ELR (cell line): ENCODE data around the gene SND1.

Experiments
- DNase-seq: peaks from one replicate; pipeline ENCODE4 v3.0.0-alpha.2; 2015; ENCODE audit warnings: low read depth

The SND1 gene

DNA sequence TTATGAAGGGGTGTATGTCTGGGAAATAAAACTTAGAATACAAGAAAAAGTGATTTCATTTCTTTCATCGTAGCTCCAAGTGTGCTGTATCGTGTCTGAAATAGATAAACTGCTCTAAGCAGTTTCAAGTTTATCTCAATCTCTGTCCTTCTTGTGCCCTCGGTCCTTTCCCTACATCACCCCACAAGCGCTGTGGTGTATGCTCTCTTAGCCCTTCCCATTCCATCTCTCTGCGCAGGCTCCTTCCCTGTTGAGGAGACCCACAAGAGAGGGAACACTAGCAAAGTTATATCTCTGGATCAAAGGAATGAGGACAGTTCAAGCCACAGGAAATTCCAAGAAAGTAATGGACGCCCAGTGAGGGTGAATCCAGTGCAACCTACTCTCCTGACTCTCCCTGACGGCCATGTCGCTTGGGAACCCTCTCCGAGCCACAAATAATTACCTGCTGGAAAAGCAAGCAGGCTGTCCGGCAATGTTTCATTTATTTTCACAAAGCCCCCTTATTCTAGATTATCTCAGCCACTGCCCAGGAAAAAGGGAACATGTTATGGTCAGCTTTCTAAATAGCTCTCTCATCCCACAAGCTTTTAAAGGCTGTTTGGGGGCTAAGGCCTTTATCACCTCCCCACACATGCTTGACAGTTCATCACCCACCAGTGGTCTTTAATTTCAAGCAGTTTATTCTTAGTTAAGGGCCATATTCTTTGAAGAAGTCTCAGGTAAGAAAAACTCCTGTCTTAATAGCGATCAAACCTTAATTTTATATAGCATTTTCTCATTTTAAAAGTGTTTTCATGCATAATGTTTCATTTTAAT, 344.5 kb downstream of the SND1 start:
- no peak for DNase-seq

DNA sequence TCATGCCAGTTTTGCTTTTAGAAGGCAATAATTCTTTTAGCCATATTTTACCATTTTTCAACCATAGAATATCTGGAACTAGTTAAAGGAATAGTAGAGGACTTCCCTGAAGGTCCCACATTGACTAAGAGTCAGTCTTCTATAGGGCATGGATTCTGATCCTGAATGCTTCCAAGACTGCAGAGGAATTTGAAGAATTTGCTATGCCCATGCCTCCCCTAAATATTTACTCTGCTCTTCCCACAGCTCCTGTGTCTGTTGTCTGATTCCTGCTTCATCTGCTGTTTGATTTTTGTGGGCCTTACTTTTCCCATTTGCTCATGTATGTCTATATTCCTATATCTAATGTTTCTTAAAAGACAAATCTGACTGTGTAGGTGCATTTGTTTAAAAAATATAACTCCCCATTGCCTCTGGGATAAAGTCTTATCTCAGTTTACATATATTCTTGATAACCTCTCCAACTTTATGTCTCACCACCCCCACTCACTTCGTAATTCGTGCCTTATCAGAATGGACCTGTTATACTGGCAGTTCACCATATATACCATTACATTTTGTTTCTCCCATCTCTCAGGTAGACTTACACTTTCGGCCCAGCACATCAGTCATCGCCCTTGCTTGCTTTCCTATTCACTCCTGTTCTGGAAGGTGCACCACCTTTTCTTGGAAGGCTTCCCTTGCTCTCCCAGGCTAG, 345.4 kb downstream of the SND1 start:
- no peak for DNase-seq

DNA sequence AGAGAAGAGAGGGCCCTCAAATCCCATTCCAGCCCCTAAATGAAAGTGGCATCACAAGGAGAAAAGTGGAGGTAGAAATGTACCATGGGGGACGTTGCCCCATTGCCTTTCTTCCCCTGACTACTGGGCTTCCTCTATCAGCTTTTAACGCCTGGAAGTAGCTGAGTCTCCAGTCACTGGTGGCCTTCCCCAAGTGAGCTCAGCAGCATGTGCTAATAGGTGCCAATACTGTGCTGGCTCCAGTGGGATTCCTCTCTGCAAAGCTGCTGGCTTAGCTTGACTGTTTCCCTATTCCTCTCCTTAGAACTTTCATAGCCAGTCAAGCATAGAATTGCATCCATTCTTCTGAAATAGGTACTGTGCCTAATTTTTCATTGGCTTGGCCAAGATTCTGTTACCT, 346.7 kb downstream of the SND1 start:
- DNase-seq = no peak

DNA sequence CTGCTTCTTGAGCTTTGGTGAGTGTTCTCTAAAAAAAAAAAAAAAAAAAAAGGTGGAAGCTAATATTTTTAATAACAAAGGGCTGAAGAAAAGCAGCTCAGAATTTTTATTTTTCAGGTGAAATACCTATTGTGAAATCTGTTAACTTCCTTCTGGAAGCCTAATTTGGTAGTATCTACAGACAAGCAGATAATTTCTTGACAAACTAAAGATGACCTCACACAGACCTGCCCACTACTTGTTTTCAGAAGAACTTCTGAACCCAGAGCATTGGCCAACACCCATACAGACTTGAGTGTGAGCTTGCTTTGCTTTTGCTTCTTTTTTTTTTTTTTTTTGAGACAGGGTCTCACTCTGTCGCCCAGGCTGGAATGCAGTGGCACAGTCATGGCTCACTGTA, 348.1 kb downstream of the SND1 start:
- no peak for DNase-seq

DNA sequence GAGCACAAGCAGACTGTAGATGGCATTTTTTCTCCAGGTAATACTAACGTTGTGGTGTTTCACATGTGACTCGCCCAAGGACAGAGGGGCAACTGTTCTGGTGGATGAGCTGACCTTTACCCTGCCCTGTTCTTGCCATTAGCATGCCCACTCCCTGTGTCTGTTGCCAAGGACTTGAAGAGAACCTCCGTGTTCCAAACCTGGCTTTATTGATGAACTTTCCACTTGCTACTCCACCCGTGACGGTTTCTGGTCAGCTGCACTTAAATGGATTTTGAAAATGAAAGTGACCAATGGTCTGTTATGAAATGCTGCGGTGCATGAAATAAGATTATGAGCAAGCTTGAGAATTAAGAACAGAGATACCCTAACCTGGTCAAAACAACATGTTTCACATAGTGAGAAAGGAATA, 348.9 kb downstream of the SND1 start:
- no peak for DNase-seq

DNA sequence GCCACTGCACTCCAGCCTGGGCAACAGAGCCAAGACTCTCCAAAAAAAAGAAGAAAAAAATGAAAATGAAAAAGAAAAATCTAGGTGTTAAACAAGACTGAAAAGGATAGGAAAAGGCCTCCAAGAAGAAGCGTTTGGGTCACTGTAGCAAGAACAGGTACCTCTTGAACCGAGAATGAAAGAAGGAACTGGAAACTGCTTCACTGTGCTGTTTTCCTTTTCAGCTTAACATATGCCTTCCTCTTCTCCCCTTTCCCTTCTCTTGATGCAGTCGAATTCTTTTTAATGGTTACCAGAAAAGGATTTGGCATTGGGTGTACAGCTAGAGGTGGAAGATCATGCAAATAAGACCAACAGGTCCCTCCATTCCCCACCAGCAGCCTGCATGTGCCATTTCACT, 351.2 kb downstream of the SND1 start:
- DNase-seq = no peak

DNA sequence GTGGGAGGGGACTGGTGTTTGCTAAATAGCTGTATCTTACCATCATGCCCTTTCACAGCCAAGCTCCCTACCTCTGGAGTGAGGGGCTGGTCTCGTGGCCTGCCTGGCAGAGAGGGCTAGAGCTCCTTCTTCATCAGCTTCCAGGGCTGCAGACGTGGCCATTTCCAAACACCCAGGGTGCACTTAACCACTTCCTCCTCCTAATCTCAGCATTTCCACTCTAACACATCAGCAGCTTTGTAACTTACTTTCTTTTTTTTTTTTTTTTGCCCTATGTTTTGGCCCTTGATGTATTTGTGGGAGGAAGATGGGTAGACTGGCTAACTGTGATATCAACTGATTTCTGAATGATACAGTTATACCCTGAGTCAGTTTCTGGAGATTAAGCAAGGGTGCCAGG, 351.8 kb downstream of the SND1 start:
- no peak for DNase-seq

DNA sequence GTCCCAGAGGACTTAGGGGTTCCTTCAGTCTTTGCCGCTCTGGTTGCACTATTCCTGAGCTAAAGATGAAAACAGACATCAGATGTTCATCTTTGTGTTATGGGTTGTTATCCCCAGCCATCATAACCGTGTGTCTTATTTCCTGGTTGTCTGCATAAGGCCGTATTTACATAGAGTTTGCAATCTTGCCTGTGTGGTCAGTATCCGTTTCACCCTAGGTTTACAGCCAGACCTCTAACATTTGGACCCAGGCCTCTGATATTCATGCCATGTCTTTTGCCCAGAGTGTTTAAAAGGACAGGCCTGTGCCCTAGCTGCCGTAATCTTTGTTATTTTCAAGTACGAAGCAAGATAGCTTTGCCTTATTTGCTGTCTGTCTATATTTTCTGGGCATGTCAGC, 352.6 kb downstream of the SND1 start:
- no peak for DNase-seq

DNA sequence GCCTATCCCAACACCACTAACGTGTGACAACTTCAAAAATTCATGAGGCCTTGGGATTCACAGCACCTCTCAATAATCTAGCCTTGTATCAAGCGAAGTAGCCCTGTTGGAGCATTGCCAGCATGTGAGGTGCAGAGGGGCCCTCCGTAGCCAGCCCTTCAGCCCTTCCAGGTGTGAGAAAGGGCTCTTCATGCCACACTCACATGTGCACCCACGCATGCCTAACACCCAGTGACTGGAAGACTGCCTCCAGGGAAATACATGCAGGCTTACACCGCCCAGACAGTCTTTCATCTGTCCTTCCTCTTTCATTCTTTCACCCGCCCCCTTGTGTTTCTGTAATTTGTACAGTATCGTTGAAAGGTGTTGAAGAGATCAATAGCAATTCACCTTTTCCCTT, 353.1 kb downstream of the SND1 start:
- DNase-seq = no peak

DNA sequence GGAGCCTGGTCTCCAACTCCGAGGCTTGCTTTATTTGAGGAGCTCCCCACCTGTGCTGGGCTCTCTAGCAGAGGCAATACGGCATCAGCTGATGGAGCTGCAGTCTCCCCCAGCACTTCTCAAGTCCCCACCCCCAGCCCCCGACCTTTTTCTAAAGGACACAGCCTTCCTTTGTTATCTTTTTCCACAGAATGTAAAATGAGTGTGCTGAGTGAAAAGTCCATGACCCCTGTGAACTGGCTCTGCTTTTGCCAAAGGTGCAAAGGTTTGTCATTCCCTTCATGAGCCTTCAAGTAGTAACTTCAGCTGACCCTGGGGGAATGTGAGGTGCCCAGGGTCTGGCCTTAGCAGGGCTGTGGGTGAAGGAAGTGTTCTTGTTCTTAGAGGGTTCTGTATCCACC, 353.8 kb downstream of the SND1 start:
- no peak for DNase-seq

DNA sequence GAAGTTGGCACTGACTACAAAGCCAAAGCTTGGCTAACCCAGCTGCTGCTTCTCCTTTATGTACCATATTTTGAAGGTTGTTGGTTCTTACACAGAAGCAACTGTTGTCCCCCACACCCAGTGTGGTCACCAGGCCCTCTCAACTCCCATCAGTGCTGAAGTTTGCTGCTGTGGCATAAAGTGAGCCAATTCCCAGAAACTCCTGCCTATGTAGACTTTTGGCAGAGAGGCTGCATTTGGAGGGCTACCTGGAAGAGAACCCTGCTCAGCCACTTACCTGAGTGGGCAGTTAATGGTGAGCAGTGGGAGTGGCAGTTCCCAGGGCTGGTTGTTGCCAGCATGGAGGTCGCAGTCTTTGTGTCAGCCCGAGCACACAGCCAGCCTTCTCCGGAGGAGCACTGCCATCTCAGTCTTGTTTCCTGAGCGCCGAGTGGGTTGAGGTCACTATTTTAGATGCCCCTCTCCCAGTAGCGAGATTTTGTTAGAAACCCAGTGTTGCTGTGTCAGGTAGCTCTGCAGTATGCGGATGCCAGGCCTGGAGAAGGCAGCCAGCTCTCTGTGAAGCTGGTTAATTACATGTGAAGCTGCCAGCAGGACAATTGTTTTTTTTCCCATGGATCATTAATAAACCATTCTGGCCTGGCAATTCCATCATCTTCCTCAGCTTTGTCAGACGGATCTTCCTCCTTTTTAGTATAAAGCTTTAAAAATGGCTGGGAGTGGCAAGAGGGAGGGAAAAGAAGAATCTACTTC, 354.7 kb downstream of the SND1 start:
- DNase-seq = no peak

DNA sequence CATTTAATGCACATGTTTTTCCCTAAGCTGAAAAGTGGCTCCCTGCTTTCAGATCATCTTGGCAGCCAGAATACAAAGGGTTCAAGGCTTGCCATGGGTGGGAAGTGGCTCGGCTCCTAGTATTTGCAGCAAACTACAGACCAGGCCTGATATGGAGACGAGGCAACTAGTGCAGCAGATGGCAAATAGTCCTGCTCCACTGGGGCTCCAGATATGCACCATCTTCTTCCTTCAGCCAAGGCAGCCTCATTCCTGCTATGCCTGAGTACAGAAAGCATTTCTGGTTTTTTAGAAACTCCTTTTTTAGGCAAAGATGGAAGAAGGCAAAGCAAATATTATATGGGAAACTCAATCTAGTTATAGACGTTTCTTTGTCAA, 355.3 kb downstream of the SND1 start:
- DNase-seq = no peak

DNA sequence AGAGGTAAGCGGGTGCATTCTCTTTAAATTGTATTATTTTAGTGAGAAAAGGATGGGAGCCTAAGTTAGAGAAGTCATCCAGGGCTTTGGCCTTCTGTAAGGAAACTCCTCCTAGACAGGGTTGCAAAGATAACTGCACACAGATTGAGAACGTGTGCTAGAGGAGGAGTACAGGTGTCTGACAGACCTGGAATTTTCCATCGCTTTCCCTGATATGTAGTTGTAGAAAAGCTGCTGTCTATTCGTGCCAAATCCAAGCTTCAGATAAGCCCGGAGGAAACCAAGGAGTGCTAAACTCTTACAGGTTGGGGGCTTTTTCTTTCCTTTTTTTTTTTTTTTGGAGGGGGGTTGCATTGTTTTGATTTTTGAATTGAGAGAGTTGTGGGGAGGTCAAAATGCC, 356.1 kb downstream of the SND1 start:
- no peak for DNase-seq

DNA sequence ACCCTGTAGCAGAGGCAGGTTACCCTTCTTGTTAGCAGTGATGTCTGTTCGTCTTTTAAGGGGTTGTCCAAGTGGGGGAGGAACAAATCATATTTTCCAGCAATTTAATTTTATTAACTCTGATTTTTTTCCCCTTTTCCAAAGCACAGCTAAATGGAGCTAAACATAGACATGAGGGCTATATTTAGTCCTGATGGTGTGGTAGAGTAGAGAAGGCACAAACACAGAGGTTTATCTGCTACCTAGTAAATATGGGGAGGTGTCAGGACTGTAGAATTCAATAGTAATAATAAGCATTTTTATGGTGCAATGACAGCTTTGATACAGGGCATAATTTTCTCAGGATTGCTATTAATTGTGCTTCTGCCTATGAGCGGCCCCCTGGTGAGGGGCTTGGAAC, 356.8 kb downstream of the SND1 start:
- DNase-seq = no peak

DNA sequence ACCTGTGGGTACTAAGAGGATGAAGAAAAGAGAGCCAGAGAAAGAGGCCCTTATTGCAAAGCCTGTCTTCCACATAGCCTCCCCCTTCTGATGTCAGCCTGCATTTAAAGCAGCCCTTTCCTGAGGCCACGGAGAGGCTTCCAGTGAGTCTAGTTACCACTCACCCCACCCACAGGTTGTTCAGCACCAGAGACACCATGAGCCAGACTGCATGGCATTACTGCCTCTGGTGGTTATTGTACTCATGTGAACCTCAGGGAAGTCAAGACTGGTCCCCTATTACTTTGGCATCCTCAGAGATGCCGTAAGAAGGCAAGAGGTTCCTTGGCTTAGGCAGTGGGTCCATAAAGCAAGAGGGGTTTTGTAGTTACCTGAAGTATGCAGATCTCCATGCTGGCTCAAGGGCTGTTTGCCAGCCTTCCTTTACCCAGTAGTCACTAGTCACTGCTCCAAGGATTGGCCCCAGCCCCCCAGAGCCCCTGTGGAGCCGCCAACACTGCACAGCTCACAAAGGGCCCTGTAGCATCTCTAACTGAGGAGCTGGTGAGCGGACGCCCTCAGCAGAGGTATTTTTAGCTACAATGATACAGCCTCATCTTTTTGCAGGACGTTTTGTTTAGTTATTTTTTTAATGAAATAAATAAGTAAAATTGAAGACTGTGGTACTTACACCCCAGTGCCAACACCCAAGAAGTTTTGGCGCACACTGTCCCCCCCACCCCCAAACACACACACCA, 358.6 kb downstream of the SND1 start:
- DNase-seq = peak; percentile 20

DNA sequence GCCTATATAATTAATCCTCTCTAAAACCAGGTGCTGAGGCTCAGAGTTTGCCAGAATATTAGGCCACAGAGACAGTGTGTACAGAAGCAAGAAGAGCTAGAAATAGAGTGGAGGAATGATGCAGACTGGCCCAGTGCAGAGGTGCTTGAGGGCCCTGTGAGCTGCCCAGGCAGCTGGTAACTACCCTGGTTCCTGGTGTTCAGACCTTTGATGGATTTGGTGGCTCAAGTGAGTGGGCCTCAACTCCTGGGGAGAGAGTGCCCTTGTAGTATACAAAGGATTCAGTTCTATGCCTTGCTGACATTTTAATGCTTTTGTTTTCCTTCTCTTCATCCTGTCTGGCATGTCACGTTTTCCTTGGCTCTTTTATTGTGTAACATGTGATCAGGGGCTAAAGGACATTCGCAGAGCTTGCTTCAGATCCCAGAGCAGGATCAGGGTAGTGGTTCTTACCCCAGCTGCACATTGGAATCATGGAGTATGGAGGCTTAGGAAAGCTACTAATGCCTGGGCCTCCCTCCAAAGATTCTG, 359.2 kb downstream of the SND1 start:
- no peak for DNase-seq

DNA sequence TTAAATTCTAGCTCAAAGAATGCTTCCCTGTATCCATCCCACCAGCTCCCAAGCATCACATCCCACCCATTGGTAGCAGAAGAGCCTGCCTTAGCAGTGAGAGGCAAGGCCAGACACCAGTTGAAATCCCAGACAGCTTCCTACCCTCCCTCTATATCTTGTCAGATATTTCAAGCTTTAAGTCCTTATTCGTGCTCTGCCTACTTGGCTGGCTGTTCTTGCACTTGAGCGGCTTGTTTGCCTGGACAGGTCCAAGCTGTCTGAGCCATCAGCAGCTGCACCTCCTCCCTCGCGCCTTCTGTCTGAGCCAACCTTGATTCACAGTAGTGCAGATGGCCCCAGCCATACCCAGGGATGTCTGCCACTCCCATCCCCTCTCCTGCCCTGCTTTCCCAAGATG, 362.8 kb downstream of the SND1 start:
- no peak for DNase-seq

DNA sequence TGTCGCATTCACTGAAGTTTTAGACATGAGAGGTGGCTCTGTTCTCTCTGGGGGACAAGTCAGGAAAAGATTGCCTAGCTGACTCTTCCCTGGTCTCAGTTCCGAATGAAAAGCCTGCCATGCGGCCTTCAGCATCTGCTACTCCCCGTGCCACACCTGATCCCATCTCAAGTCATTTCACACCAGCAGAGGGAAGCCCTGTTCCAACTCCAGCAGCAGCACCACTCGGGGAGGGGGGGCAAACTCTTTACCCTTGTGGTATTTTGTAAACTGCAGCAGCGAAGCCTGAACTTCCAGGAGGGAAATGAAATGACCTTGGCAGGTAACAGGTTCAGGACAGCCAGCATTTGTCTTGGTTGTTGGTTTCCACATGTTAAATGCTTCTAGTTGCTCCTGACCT, 365.5 kb downstream of the SND1 start:
- DNase-seq = no peak

DNA sequence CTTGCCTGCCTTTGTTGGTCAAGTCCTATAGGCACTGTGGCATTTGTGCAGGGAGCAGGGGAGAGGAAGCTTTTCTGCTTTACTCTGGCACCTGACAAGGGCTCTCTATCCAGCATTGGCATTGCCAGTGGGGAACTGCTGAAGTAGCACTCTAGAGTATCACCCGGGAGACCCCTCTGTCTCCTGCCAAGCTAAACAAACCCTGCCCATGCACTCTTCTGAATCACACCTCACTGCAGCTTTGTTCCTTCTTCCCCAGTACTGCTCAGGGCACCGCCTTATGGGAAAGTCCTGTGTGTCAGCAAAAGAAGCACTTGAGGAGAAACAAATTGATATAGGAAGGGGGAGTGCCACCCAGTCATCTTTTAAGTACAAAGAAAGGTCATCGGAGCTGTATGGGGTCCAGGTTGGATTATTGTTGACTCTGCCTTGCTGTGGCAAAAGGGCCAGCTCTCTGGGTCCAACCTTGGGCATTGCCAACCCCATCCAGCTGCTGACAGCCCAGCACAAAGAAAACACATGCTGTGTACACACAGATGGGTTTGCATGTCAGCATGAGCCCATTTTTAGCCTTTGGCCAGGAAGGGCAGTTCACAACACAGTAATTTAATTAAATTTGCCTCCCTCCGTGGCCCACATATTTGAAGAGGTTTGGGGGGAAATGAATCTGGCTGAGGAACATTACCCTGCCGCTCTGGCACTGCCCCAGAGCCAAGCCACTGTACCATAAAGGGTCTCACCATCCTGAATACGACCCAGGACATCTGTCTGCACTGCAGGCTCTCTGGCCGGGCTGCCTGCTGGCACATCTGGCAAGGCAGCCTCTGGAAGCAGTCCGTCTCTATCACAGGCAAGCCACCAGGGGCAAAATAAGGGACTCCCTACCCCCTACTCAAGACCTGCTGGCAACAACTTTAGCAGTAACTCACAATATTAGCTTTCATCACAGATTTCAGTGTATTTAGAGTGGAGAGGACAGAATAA, 366.2 kb downstream of the SND1 start:
- DNase-seq = no peak

DNA sequence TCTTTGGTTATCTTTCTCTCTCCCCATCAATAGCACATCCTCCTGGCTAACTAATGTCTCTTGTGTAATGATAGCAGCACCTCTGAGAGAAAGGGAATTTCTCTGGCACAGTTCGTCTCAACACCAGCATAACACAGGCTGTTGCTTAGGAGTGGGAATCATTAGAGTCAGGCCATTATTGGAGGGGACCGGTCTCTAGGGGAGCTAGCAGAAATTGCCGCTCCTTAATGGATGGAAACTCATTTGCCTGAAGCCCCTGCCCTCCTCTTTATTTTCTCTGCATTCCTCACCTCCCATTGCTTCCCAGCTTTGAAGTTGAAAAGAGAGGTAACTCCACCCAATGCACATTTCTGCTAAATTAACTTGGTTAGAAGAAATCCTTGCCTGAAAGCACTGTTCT, 367.3 kb downstream of the SND1 start:
- DNase-seq = no peak

DNA sequence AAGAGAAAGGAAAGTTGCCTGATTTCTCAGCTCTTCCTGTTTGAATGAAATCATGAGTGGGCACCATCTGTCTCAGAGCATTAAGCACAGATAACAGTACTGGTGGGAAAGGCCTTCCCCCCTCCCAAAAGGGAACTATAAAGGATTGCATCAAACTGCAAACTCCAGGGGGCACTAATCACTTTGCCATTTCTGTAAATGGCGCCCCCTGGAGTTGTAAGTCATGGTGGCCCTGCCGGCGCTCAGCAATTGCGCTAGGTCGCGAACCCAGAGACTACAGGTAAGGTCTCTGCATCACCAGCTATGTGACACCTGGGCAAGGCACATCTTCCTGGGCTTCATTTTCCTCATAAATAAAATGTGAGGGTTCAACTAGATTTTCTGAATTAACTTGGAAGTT, 368.2 kb downstream of the SND1 start:
- peak; percentile 22 for DNase-seq
